ENCODE measurements around the gene AFAP1. TPM values are rescaled to one million over a fixed set of nuclear protein-coding genes. Genes with fewer than 3 reads are reported as not detected.

AFAP1 gene
- total and polyA plus RNA-seq, 2 of the 8 experiments (the other 6 are each of a cell fraction or from before 2014, with no cell fraction given), result 3.6 to 18.2 TPM

DNA sequence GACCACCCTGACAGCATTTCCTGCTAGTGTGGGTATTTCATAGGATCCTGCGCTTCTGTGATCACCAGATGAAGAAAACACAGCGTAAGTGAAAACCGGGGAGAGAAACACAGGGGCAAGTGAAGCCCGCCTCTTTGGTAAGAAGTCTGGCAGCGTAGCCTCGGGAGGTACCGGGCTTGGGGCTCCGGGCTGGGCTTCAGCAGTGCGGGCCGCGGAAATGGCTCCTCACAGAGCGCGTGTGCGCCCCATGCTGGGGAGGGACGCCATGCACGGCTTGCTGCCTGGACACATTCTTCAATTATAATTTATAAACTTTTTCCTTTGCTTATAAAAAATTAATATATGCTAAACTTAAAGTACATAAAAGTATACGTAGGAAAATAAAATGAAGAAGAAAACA lies 151.5 kb downstream of the AFAP1 start:
- ChIA-PET POLR2A (ENCODE audit: partially characterized antibody) (no interaction called here), CTCF (ENCODE audit: partially characterized antibody) (interaction anchor here (2.2 kb wide), 1 partner anchor 18 kb away, joined by 7 read pairs; no protein-coding TSS in a partner anchor)
- TF ChIP-seq, protein P1, sequence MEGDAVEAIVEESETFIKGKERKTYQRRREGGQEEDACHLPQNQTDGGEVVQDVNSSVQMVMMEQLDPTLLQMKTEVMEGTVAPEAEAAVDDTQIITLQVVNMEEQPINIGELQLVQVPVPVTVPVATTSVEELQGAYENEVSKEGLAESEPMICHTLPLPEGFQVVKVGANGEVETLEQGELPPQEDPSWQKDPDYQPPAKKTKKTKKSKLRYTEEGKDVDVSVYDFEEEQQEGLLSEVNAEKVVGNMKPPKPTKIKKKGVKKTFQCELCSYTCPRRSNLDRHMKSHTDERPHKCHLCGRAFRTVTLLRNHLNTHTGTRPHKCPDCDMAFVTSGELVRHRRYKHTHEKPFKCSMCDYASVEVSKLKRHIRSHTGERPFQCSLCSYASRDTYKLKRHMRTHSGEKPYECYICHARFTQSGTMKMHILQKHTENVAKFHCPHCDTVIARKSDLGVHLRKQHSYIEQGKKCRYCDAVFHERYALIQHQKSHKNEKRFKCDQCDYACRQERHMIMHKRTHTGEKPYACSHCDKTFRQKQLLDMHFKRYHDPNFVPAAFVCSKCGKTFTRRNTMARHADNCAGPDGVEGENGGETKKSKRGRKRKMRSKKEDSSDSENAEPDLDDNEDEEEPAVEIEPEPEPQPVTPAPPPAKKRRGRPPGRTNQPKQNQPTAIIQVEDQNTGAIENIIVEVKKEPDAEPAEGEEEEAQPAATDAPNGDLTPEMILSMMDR (IDR thresholded peaks at IDR 0.05; ENCODE audit: control extremely low read depth in 1 of 3, insufficient read depth in 1 of 3, low read depth in 1 of 3, low read length in 3 of 3), result peak in 2 of 3 experiments; percentile 9 to 13; a peak in 2 of 4 replicates
- no peak for TF ChIP-seq SUZ12 (IDR thresholded peaks at IDR 0.05; ENCODE audit: low read length)
- TF ChIP-seq RAD21 (IDR thresholded peaks at IDR 0.05 in 1 of 2, conservative IDR thresholded peaks at IDR 0.05 in 1 of 2; ENCODE audit: low read depth in 2 of 2, low read length in 2 of 2), result peak in 1 of 2 experiments; percentile 13; a peak in 2 of 4 replicates
- Histone ChIP-seq H2AFZ (ENCODE audit: low read length) (no peak overlapping the region), H4K91ac (replicated peaks; ENCODE audit: insufficient read length, low read length) (no peak overlapping the region), H2BK120ac (replicated peaks; ENCODE audit: low read depth, low read length) (no peak overlapping the region), H2BK15ac (ENCODE audit: low read length) (no peak overlapping the region), H3K9me3 (ENCODE audit: insufficient read depth in 2 of 2, low read depth in 1 of 2, low read length in 1 of 2) (no peaks in the 10 kb centered on the region), H3K23me2 (ENCODE audit: low read depth, low read length) (no peaks in the 10 kb centered on the region), H4K20me1 (replicated peaks in 1 of 2; ENCODE audit: control insufficient read depth in 1 of 2, insufficient read depth in 2 of 2, low read length in 2 of 2) (peaks cover 0 to 2% of the 10 kb centered on the region in 2 experiments), H3K27ac (ENCODE audit: low read depth, low read length) (no peak overlapping the region), H3K56ac (replicated peaks; ENCODE audit: insufficient read length, low read depth, low read length) (no peak overlapping the region), H3K79me1 (ENCODE audit: low read depth, low read length) (no peaks in the 10 kb centered on the region), H4K8ac (ENCODE audit: extremely low read depth, insufficient read depth, low read length) (no peak overlapping the region), H3K9ac (replicated peaks in 1 of 4; ENCODE audit: extremely low read depth in 1 of 4, low read depth in 3 of 4, low read length in 3 of 4) (no peak overlapping the region), H2AK5ac (ENCODE audit: low read depth, low read length) (no peak overlapping the region), H3K79me2 (ENCODE audit: control insufficient read depth in 1 of 2, insufficient read depth in 2 of 2, low read length in 2 of 2) (no peaks in the 10 kb centered on the region), H2BK5ac (ENCODE audit: low read depth, low read length) (no peak overlapping the region), H2BK12ac (ENCODE audit: low read depth, low read length) (no peak overlapping the region), H3K4me3 (ENCODE audit: extremely low read depth in 1 of 4, insufficient read depth in 2 of 4, low read depth in 3 of 4, low read length in 4 of 4) (no peak overlapping the region), H3K4me2 (ENCODE audit: insufficient read depth in 1 of 2, low read depth in 2 of 2, low read length in 2 of 2) (no peak overlapping the region), H3K4ac (replicated peaks; ENCODE audit: insufficient read length, low read depth, low read length) (no peak overlapping the region), H2BK20ac (ENCODE audit: low read length) (no peak overlapping the region), H3K4me1 (replicated peaks in 1 of 4; ENCODE audit: control insufficient read depth in 3 of 4, insufficient read depth in 4 of 4, low read length in 3 of 4) (no peaks in the 10 kb centered on the region), H3K18ac (ENCODE audit: extremely low read depth, low read length) (no peak overlapping the region), H3K36me3 (ENCODE audit: control insufficient read depth in 2 of 4, insufficient read depth in 4 of 4, low read length in 3 of 4) (peaks cover 0 to 3% (median 0%) of the 10 kb centered on the region in 4 experiments; a peak in 2 of 8 replicates), H3K27me3 (replicated peaks in 1 of 4; ENCODE audit: control insufficient read depth in 3 of 4, extremely low read depth in 1 of 4, insufficient read depth in 3 of 4, low read length in 3 of 4) (no peaks in the 10 kb centered on the region), H3K14ac (ENCODE audit: insufficient read length) (no peak overlapping the region), H4K5ac (ENCODE audit: insufficient read length, low read depth, low read length) (no peak overlapping the region), H3K23ac (ENCODE audit: insufficient read length) (no peak overlapping the region)
- FAIRE-seq (no peak), DNase-seq (ENCODE audit: low read depth in 1 of 2, low spot score in 2 of 2) (no peak)
- 92% methylated on average over 17 of the region's 17 CpGs; no CpG with 5 or more reads in 1 of the 2 experiments for WGBS, 2 experiments (ENCODE audit: extremely low coverage in 1 of 2, insufficient coverage in 1 of 2, insufficient read length in 1 of 2, insufficient replicate concordance in 2 of 2, low coverage in 1 of 2, low lambda C conversion rate in 2 of 2, missing lambda C conversion rate in 1 of 2)

Measured in H1 (cell line).